Adrenal gland (tissue), 12 donors: ENCODE measurements around the gene STK32C. TPM values are rescaled to one million over a fixed set of nuclear protein-coding genes. Genes with fewer than 3 reads are reported as not detected.
"Not testable (repeated sequence)": the region's sequence is repeated elsewhere in the genome, so short reads cannot be mapped to it uniquely, and the experiment has no call there.

ENCODE experiments used
- DNase-seq, 7 donors: peaks; one replicate each; pipeline ENCODE4 v3.0.0-alpha.2; 2019 to 2020
- H3K27ac ChIP-seq, 5 donors: fragments of 200-600 bp; sonication (generic) in 4 of 5; 1 replicate in 3 of 5; 2 replicates in 2 of 5; pipeline versions ENCODE4 v1.5.1 to v1.8.0; 2016 to 2020; ENCODE audit warnings: mild to moderate bottlenecking in 1 of 5
- H3K27me3 ChIP-seq: fragments of 200-600 bp; 2 replicates; pipeline ENCODE4 v1.8.0; 2021
- H3K36me3 ChIP-seq, 2 donors: fragments of 200-600 bp; replicated peaks in 1 of 2; 1 replicate in 1 of 2; 2 replicates in 1 of 2; pipeline versions ENCODE4 v1.5.1 to v1.8.0; 2018 to 2022
- H3K4me1 ChIP-seq, 2 donors: fragments of 200-600 bp; replicated peaks in 1 of 2; 1 replicate in 1 of 2; 2 replicates in 1 of 2; pipeline versions ENCODE4 v1.5.1 to v1.8.0; 2018 to 2021
- H3K4me3 ChIP-seq, 4 donors: fragments of 200-600 bp; sonication (generic) in 3 of 4; one replicate each; pipeline ENCODE4 v1.5.1; 2016 to 2018
- H3K9me3 ChIP-seq, 3 donors: fragments of 200-600 bp; sonication (generic) in 1 of 3; replicated peaks in 1 of 3; 1 replicate in 2 of 3; 2 replicates in 1 of 3; pipeline versions ENCODE4 v1.5.1 to v1.8.0; 2016 to 2021
- POLR2A ChIP-seq, 2 donors: fragments of 450-650 bp; IDR thresholded peaks; one replicate each; pipeline ENCODE4 v1.6.1; 2017; ENCODE audit warnings: antibody characterized with exemption in 2 of 2, mild to moderate bottlenecking in 2 of 2, moderate library complexity in 1 of 2
- WGBS, 4 donors: extraction: QIAGEN DNeasy Blood & Tissue Kit in 2 of 4; methylation state at CpG; one replicate each; pipeline versions ENCODE4 v1.1.5 to v1.1.7; 2013 to 2017; 5-methylcytosine and 5-hydroxymethylcytosine counted together
- intact Hi-C, 2 donors: fragments of 100-400 bp; cut with DNase I; formaldehyde crosslinking; loops; one replicate each; pipeline versions ENCODE4 v1.14.1 to v1.15.0; 2022 to 2023
- polyA plus RNA-seq, 3 donors: library from polyadenylated mRNA; stranded (reverse); fragments of 200-250 nt in 2 of 3; fragments of 350-450 nt in 1 of 3; fragmentation: Illumina TruSeq in 1 of 3; extraction: RNeasy Lipid Tissue Mini Kit (QIAGEN cat#74804) in 1 of 3; gene quantifications; one replicate each; pipeline ENCODE4 v1.2.3, GENCODE V29; 2013 to 2014
- total RNA-seq, 9 donors: library from RNA; depleted of rRNA in 4 of 9; stranded (reverse); fragments of >200 nt in 4 of 9; fragments of 120-200 nt in 1 of 9; fragmentation: NEBNext Ultra II Directional in 1 of 9; extraction: Animal tissue kit (Norgen Biotek cat#: 25700) in 1 of 9; gene quantifications; one replicate each; pipeline versions ENCODE4 v1.1.0 to v1.2.4, GENCODE V29; 2013 to 2023
- TF ChIP-seq, protein P1 (sequence below), 6 experiments: fragments of 450-650 bp in 4 of 6; fragments of 200-600 bp in 2 of 6; sonication (generic) in 1 of 6; IDR thresholded peaks; 1 replicate in 5 of 6; 2 replicates in 1 of 6; pipeline versions ENCODE4 v1.5.1 to v1.8.0; 2016 to 2021; ENCODE audit warnings: antibody characterized with exemption in 6 of 6, mild to moderate bottlenecking in 2 of 6, moderate library complexity in 1 of 6
- donor health status: healthy with polysubstance abuse.
- donor health status: Bipolar disorder and iron deficiency.
- donor health status: DM: yes; HTN: yes; CAD: no.
- donor health status: DM: no; HTN: no; CAD: no.
- donor health status: DM: no; HTN: no; CAD: no.
- donor health status: DM: yes; HTN: yes; CAD: no.

Gene STK32C
- total and polyA plus RNA-seq, 12 donors: 2.8 to 36.5 (median 15.9) TPM

DNA sequence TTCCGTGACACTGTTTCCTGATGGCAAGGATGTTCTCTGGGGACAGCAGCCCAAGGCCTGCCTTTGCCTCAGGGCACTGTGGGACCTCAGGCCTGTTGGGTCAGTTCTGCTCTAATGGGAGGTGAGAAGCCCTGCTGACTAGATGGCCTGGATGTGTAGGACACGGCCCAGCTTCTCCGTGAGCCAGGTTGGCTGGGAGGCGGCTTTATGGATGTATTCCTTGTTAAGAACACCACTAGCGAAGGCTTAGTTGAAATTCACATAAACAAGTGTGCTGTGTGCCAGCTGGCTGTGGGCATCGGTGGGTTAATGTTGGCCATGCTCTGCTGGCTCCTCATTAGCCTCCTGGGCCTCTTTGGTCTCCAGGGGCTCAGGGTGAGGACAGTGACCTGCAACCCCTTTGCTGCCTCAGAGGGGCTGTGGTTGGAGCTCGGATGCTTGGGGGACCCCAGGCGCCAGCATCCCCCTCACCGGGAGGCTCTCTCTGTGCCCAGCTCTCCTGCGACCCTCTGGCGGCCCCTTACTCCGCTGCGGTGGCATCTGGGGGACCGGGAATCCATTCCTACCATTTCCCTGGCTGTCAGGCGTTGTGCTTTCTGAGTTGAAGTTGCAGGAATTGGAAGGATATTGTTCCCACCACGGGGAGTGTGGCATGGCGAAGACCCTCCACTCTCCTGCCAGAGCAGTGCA, 143.8 kb downstream of the STK32C start:
- WGBS, 4 donors: 69 to 85% (median 83%) methylated on average over 8 to 17 of the region's 17 CpGs
- H3K4me1 ChIP-seq: no peaks in the 10 kb centered on the region

DNA sequence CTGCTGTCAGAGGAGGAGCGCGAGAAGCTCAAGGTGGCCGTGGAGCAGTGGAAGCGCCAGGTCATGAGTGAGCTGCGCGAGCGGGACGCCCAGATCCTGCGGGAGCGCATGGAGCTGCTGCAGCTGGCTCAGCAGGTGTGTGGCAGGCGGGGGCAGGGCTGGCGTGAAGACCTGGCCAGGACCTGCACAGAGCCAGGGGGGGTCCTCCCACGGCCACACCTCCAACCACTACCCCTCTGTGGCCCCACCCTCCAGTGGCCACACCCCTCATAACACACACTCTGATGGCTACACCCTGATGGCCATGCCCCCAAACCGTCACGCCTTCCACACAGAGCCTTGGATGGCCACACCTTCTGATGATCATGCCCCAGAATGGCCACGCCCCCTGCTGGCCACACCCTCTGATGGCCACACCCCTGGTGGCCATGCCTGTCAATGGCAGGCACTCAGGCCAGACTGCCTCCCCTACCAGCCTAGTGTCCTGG, 144.4 kb downstream of the STK32C start:
- DNase-seq: peak in 1 of 7 donors; percentile 17
- Histone ChIP-seq H3K27me3 (no peaks in the 10 kb centered on the region), H3K9me3 (no peaks in the 10 kb centered on the region), H3K4me1 (no peaks in the 10 kb centered on the region), H3K36me3 (no peaks in the 10 kb centered on the region), H3K4me3 (no peak overlapping the region), H3K27ac (no peak overlapping the region)
- TF ChIP-seq, protein P1, sequence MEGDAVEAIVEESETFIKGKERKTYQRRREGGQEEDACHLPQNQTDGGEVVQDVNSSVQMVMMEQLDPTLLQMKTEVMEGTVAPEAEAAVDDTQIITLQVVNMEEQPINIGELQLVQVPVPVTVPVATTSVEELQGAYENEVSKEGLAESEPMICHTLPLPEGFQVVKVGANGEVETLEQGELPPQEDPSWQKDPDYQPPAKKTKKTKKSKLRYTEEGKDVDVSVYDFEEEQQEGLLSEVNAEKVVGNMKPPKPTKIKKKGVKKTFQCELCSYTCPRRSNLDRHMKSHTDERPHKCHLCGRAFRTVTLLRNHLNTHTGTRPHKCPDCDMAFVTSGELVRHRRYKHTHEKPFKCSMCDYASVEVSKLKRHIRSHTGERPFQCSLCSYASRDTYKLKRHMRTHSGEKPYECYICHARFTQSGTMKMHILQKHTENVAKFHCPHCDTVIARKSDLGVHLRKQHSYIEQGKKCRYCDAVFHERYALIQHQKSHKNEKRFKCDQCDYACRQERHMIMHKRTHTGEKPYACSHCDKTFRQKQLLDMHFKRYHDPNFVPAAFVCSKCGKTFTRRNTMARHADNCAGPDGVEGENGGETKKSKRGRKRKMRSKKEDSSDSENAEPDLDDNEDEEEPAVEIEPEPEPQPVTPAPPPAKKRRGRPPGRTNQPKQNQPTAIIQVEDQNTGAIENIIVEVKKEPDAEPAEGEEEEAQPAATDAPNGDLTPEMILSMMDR (IDR thresholded peaks at IDR 0.05): peak in 1 of 6 experiments; percentile 28
- TF ChIP-seq POLR2A (IDR thresholded peaks at IDR 0.05): no peak
- 54 to 74% (median 69%) methylated on average over 12 to 16 of the region's 16 CpGs for WGBS, 4 donors
- intact Hi-C loops: no loop called here

More for the DNA sequence above, 143.8 kb downstream of the STK32C start:
- H3K27ac ChIP-seq: no peak overlapping the region
- DNase-seq: no peak
- H3K9me3 ChIP-seq: no peaks in the 10 kb centered on the region
- no peak overlapping the region for H3K4me3 ChIP-seq
- intact Hi-C loops: no loop called here
- no peak for TF ChIP-seq POLR2A (IDR thresholded peaks at IDR 0.05)
- TF ChIP-seq, protein P1 (IDR thresholded peaks at IDR 0.05): no peak
- H3K27me3 ChIP-seq: no peaks in the 10 kb centered on the region
- H3K36me3 ChIP-seq: no peaks in the 10 kb centered on the region

DNA sequence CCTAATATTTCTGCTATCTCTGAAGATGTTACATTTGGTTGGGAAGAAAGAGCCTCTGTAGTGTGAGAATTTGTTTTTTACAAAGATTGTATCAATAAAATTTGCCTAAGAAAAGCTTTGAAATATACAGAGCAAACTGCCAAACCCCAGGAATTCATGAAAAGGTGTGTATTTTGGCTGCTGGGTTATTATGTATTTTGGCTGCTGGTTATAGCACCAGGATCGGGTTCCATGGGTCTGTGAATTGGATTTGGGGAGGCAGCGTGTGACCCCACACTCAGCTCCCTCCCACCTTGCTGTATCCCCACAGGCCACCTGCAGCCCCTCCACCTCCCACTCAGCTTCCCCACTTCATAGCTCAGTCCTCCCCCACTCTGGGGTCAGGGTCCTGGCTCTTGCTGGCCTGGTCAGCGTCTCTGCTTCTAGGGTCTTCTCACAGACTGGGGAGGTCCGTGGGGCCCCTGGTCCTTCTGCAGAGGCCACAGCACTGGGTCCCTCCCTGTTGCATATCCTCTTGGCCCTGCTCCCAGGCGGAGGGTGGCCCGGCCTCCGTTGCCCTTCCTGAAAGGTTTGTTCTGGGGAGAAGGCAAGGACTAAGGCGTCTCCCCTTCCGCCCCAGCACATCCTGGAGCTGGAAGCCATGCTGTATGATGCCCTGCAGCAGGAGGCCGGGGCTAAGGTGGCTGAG, 145.0 kb downstream of the STK32C start:
- H3K4me1 ChIP-seq: no peaks in the 10 kb centered on the region
- TF ChIP-seq, protein P1 (IDR thresholded peaks at IDR 0.05): no peak
- TF ChIP-seq POLR2A (IDR thresholded peaks at IDR 0.05): no peak
- H3K4me3 ChIP-seq: no peak overlapping the region
- DNase-seq: peak in 1 of 7 donors; percentile 26
- WGBS, 4 donors: 42 to 73% (median 63%) methylated on average over 7 to 10 of the region's 10 CpGs
- intact Hi-C loops: no loop called here
- no peak overlapping the region for H3K27ac ChIP-seq
- H3K27me3 ChIP-seq: no peaks in the 10 kb centered on the region
- H3K36me3 ChIP-seq: no peaks in the 10 kb centered on the region
- H3K9me3 ChIP-seq: no peaks in the 10 kb centered on the region

DNA sequence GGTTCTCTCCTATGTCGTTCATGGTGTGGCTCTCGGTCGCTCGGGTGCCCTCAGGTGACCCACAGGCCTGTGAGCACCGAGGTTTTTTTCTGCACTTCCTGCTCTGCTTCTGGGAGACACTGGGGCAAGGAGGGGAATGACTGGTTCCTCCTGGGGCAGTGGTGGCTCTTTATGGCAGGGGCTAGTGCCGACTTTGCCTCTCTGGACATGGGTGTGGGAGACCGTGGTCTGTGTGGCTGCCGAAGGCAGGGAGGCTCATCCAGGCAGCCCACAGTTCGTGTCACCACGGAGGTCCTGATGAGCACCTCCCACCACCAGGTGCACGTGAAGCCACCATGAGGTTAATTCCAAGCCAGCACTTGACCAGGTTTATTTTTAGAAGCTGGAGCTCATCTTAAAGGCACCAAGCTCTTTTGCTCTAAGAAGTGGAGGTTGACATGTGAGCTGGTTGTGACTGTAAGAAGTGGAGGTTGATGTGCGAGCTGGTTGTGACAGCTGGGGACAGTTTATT, 145.7 kb downstream of the STK32C start:
- Histone ChIP-seq H3K36me3 (no peaks in the 10 kb centered on the region), H3K4me1 (no peaks in the 10 kb centered on the region), H3K27me3 (no peaks in the 10 kb centered on the region), H3K4me3 (no peak overlapping the region), H3K9me3 (no peaks in the 10 kb centered on the region), H3K27ac (no peak overlapping the region)
- TF ChIP-seq, protein P1 (IDR thresholded peaks at IDR 0.05): no peak
- no peak for TF ChIP-seq POLR2A (IDR thresholded peaks at IDR 0.05)
- WGBS, 4 donors: 56 to 65% (median 61%) methylated on average over 6 to 12 of the region's 12 CpGs
- DNase-seq: no peak
- intact Hi-C loops: no loop called here

DNA sequence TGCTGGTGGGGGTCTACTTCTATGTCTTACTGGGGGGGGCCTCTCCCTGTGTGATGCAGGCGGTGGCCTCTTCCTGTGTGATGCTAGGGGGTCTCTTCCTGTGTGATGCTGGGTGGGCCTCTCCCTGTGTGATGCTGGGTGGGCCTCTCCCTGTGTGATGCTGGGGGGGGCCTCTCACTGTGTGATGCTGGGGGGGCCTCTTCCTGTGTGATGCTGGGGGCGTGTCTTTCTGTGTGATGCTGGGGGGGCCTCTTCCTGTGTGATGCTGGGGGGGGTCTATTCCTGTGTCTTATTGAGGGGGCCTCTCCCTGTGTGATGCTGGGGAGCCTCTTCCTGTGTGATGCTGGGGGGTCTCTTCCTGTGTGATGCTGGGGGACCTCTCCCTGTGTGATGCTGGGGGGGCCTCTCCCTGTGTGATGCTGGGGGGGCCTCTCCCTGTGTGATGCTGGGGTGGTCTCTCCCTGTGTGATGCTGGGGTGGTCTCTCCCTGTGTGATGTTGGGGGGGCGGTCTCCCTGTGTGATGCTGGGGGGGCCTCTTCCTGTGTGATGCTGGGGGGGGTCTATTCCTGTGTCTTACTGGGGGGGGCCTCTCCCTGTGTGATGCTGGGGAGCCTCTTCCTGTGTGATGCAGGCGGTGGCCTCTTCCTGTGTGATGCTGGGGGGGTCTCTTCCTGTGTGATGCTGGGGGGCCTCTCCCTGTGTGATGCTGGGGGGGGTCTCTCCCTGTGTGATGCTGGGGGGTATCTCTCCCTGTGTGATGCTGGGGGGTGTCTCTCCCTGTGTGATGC, 146.7 kb downstream of the STK32C start:
- H3K9me3 ChIP-seq, intact Hi-C loops, H3K27ac ChIP-seq, H3K4me1 ChIP-seq, H3K27me3 ChIP-seq, H3K36me3 ChIP-seq, H3K4me3 ChIP-seq, DNase-seq: not testable (repeated sequence)
- WGBS, 4 donors: 78 to 100% (median 80%) methylated on average over 1 to 3 of the region's 4 CpGs; no CpG with 5 or more reads in 1 of the 4 donors

DNA sequence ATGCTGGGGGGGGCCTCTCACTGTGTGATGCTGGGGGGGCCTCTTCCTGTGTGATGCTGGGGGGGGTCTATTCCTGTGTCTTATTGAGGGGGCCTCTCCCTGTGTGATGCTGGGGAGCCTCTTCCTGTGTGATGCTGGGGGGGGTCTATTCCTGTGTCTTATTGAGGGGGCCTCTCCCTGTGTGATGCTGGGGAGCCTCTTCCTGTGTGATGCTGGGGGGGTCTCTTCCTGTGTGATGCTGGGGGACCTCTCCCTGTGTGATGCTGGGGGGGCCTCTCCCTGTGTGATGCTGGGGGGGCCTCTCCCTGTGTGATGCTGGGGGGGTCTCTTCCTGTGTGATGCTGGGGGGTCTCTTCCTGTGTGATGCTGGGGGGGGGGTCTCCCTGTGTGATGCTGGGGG, 147.5 kb downstream of the STK32C start:
- H3K27ac ChIP-seq, intact Hi-C loops, H3K36me3 ChIP-seq, H3K4me1 ChIP-seq, H3K9me3 ChIP-seq, H3K27me3 ChIP-seq, DNase-seq, H3K4me3 ChIP-seq: not testable (repeated sequence)
